Activated naive CD4-positive, alpha-beta T cell (primary cell): ENCODE measurements around the gene CNTNAP2.

Source experiments
- DNase-seq, 4 experiments: peaks; one replicate each; lab custom pipeline; 2025; lab: John Stamatoyannopoulos, UW

CNTNAP2 gene

GRCh38 chr7:147941381-147941780, 1824.8 kb downstream of the CNTNAP2 start:
- no peak for DNase-seq

GRCh38 chr7:147944321-147944720, 1827.7 kb downstream of the CNTNAP2 start:
- no peak for DNase-seq

GRCh38 chr7:147952918-147953317, 1836.3 kb downstream of the CNTNAP2 start:
- DNase-seq: no peak

- DNase-seq: no peak
Observed at GRCh38 chr7:147968046-147968610, 1851.5 kb downstream of the CNTNAP2 start.

GRCh38 chr7:147971606-147972110, 1855.1 kb downstream of the CNTNAP2 start:
- no peak for DNase-seq

- DNase-seq: no peak
Observed at GRCh38 chr7:147978201-147978600, 1861.6 kb downstream of the CNTNAP2 start.

GRCh38 chr7:147978651-147979050, 1862.0 kb downstream of the CNTNAP2 start:
- no peak for DNase-seq

- no peak for DNase-seq
Observed at GRCh38 chr7:147980826-147981813, 1864.5 kb downstream of the CNTNAP2 start.

- DNase-seq: no peak
Observed at GRCh38 chr7:147982307-147982706, 1865.7 kb downstream of the CNTNAP2 start.

GRCh38 chr7:147984265-147984664, 1867.7 kb downstream of the CNTNAP2 start:
- no peak for DNase-seq

- DNase-seq: no peak
Observed at GRCh38 chr7:147990079-147990478, 1873.5 kb downstream of the CNTNAP2 start.

- no peak for DNase-seq
Observed at GRCh38 chr7:147990942-147991341, 1874.3 kb downstream of the CNTNAP2 start.

GRCh38 chr7:147992698-147993097, 1876.1 kb downstream of the CNTNAP2 start:
- DNase-seq: no peak

GRCh38 chr7:147997636-147998035, 1881.0 kb downstream of the CNTNAP2 start:
- DNase-seq: no peak

GRCh38 chr7:147999962-148000361, 1883.4 kb downstream of the CNTNAP2 start:
- DNase-seq: no peak

- DNase-seq: no peak
Observed at GRCh38 chr7:148011753-148012152, 1895.2 kb downstream of the CNTNAP2 start.

- DNase-seq: no peak
Observed at GRCh38 chr7:148014001-148014400, 1897.4 kb downstream of the CNTNAP2 start.

GRCh38 chr7:148014541-148014940, 1897.9 kb downstream of the CNTNAP2 start:
- no peak for DNase-seq

- DNase-seq: no peak
Observed at GRCh38 chr7:148017126-148017525, 1900.5 kb downstream of the CNTNAP2 start.

- no peak for DNase-seq
Observed at GRCh38 chr7:148020679-148021078, 1904.1 kb downstream of the CNTNAP2 start.

- no peak for DNase-seq
Observed at GRCh38 chr7:148021507-148022045, 1905.0 kb downstream of the CNTNAP2 start.

- DNase-seq: no peak
Observed at GRCh38 chr7:148022832-148023231, 1906.2 kb downstream of the CNTNAP2 start.

GRCh38 chr7:148026713-148027112, 1910.1 kb downstream of the CNTNAP2 start:
- no peak for DNase-seq
